ENCODE results near the gene COQ8B. TPM values are rescaled to one million over a fixed set of nuclear protein-coding genes. Genes with fewer than 3 reads are reported as not detected.

The COQ8B gene
- total and polyA plus RNA-seq, 2 of the 4 experiments (the other 2 are of a cell fraction): 14.9 to 23.2 TPM

- no peak overlapping the region for H3K14ac ChIP-seq (replicated peaks; ENCODE audit: low read depth, low read length)
- H3K9ac ChIP-seq (ENCODE audit: low read depth, low read length): no peak overlapping the region
- no peak overlapping the region for H3K4ac ChIP-seq (ENCODE audit: low read depth, low read length)
- no peak overlapping the region for H4K8ac ChIP-seq (ENCODE audit: low read depth in 2 of 2, low read length in 2 of 2)
- POLR2A ChIA-PET (ENCODE audit: unreplicated experiment): no interaction called here
- H3K18ac ChIP-seq (ENCODE audit: low read depth, low read length): no peak overlapping the region
- BruUV-seq (replicated peaks): no TSS peak
- H2BK120ac ChIP-seq (ENCODE audit: low read depth, low read length): no peak overlapping the region
- dilution Hi-C loops (cut with HindIII; ENCODE audit: low sequenced_read_pairs, unreplicated experiment): no loop called here
- H2AK5ac ChIP-seq (ENCODE audit: low read depth, low read length): no peak overlapping the region
- TF ChIP-seq USF2 (IDR thresholded peaks at IDR 0.05; ENCODE audit: low read depth, low read length): no peak
- TF ChIP-seq MAZ (IDR thresholded peaks at IDR 0.05; ENCODE audit: borderline replicate concordance, low read depth, low read length): no peak
- no peak for TF ChIP-seq CHD1 (IDR thresholded peaks at IDR 0.05; ENCODE audit: low read depth, low read length)
- peaks cover 5% of the 10 kb centered on the region for H3K9me1 ChIP-seq (ENCODE audit: insufficient read depth, low read length)
- H3K27me3 ChIP-seq (ENCODE audit: control insufficient read depth, insufficient read depth, low read length): no peaks in the 10 kb centered on the region
- no peak overlapping the region for H3K4me2 ChIP-seq (ENCODE audit: low read depth, low read length)
- no peak overlapping the region for H4K91ac ChIP-seq (ENCODE audit: insufficient read depth, low read depth, low read length)
- H3K23ac ChIP-seq (ENCODE audit: low read depth, low read length): no peak overlapping the region
- no peak overlapping the region for H3K4me3 ChIP-seq (ENCODE audit: insufficient read depth, low read depth, low read length)
- WGBS, 2 experiments (ENCODE audit: extremely low coverage in 2 of 2, insufficient read length in 1 of 2): 80% methylated on average over 1 of the region's 4 CpGs; no CpG with 5 or more reads in 1 of the 2 experiments
- peak overlapping the region; percentile 43 for H2AFZ ChIP-seq (replicated peaks; ENCODE audit: low read length, poor library complexity)
- no peak overlapping the region for H2BK5ac ChIP-seq (ENCODE audit: low read depth, low read length, poor library complexity, severe bottlenecking)
- no peak overlapping the region for H3K56ac ChIP-seq (ENCODE audit: extremely low read depth, insufficient read depth, low read length)
- no peak overlapping the region for H2BK20ac ChIP-seq (ENCODE audit: low read depth, low read length)
- DNase-seq: no peak
- H4K5ac ChIP-seq (ENCODE audit: low read depth, low read length): no peak overlapping the region
- H3K27ac ChIP-seq (ENCODE audit: insufficient read depth, low read length): no peak overlapping the region
- peaks cover 18 to 42% of the 10 kb centered on the region in 2 experiments for H3K79me1 ChIP-seq (ENCODE audit: low read depth in 1 of 2, low read length in 2 of 2)
- in situ Hi-C loops (cut with MboI; ENCODE audit: low sequenced_read_pairs): no loop called here
- no peaks in the 10 kb centered on the region for H3K4me1 ChIP-seq (ENCODE audit: control insufficient read depth, insufficient read depth, low read length)
- H2AK9ac ChIP-seq (replicated peaks; ENCODE audit: low read depth, low read length, poor library complexity): peak overlapping the region; percentile 82
- CTCF ChIA-PET: no interaction called here
- no peak for ATAC-seq (ENCODE audit: low read depth)
- no peaks in the 10 kb centered on the region for H3K9me3 ChIP-seq (ENCODE audit: control insufficient read depth, insufficient read depth, low read length)
- intact Hi-C loops (cut with micrococcal nuclease): no loop called here
- H4K20me1 ChIP-seq (ENCODE audit: insufficient read depth, low read length): peaks cover 15% of the 10 kb centered on the region; the same call in 1 of the 2 replicates
- H3K36me3 ChIP-seq (ENCODE audit: control insufficient read depth, insufficient read depth, low read length): peaks cover 80% of the 10 kb centered on the region
- no peak overlapping the region for H2BK15ac ChIP-seq (ENCODE audit: low read depth, low read length)
Measured at GRCh38 chr19:40681039-40681438, 35.6 kb downstream of the COQ8B start.

All from IMR-90 (cell line).